Skeletal muscle satellite cell (primary cell): Measurements from ENCODE around the gene CFAP46. TPM values are rescaled to one million over a fixed set of nuclear protein-coding genes. Genes with fewer than 3 reads are reported as not detected.

Experiments
- H3K27me3 ChIP-seq: 2 replicates; pipeline ENCODE4 v1.7.0; 2013; ENCODE audit warnings: low read length; ENCODE audit not compliant: control insufficient read depth, insufficient read depth
- H3K36me3 ChIP-seq: 2 replicates; pipeline ENCODE4 v1.7.0; 2013; ENCODE audit warnings: mild to moderate bottlenecking, control low read depth, low read length; ENCODE audit not compliant: insufficient read depth
- H3K4me1 ChIP-seq: 2 replicates; pipeline ENCODE4 v1.7.0; 2013; ENCODE audit warnings: low read length; ENCODE audit not compliant: control insufficient read depth, insufficient read depth
- H3K4me2 ChIP-seq: 2 replicates; pipeline ENCODE4 v1.7.0; 2013; ENCODE audit warnings: mild to moderate bottlenecking, low read length
- H3K4me3 ChIP-seq: 2 replicates; pipeline ENCODE4 v1.7.0; 2013; ENCODE audit warnings: low read length
- H3K9ac ChIP-seq: 2 replicates; pipeline ENCODE4 v1.7.0; 2013; ENCODE audit warnings: mild to moderate bottlenecking, low read depth, low read length, moderate library complexity
- H3K9me3 ChIP-seq: replicated peaks from 2 replicates; pipeline ENCODE4 v1.7.0; 2013; ENCODE audit warnings: mild to moderate bottlenecking, control low read depth, low read length
- total RNA-seq: library from RNA; depleted of rRNA; stranded (reverse); fragments of >200 nt; gene quantifications from 2 replicates; pipeline ENCODE4 v1.2.3, GENCODE V29; 2012; rRNA removed

The CFAP46 gene
- total RNA-seq, result 0.25 and 1.1 TPM in 2 replicates

- Histone ChIP-seq H3K36me3 (no peaks in the 10 kb centered on the region), H3K27me3 (peaks cover 39% of the 10 kb centered on the region), H3K4me1 (no peaks in the 10 kb centered on the region), H3K9ac (no peak within 1 kb of the TSS), H3K9me3 (no peaks in the 10 kb centered on the region), H3K4me3 (peak within 1 kb of the TSS; percentile 41), H3K4me2 (peak within 1 kb of the TSS; percentile 66)
These were observed at the start of gene CFAP46 for GRCh38 chr10:132942101-132943057. Gene CFAP46 (minus strand): TSS chr10:132942570. CDS start chr10:132942484, 86 bp downstream.

DNA sequence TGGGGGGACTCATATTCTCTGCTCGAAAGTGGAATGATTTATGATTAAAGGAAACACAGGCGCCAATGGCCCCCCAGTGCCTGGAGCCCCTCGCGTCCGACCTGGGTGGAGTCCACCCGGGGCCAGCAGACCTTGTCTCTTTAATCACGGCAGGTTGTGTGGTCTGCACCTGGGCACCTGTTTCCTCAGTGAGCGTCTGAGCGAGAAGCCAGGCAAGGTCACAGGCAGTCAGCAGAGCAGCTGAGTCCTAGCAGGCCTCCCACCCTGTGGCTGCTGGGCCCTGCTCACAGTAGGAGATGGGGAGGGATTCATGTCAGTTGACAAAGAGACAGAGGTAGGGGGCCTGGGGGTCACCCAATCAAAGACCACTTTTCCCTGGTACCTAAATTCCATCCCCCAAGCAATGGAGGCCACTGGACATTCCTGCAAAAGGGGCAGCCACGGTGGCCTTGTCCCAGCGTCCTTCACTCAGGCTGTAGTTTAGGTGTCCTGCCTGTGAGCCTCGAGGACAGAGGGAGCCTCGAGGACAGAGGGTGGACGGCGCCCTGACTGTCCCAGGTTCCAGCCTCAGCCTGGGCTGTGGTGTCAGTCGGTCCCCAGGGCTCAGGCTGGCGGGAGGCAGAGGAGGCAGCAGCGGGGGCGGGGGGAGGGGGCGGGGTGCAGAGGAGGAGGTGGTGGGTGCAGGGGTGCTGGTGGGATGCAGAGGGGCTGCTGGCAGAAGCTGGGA lies 49.5 kb upstream of the CFAP46 start:
- Histone ChIP-seq H3K9ac (no peak overlapping the region), H3K36me3 (no peaks in the 10 kb centered on the region), H3K9me3 (no peaks in the 10 kb centered on the region)

GRCh38 chr10:132990684-132991545 lies 48.5 kb upstream of the CFAP46 start:
- Histone ChIP-seq H3K36me3 (no peaks in the 10 kb centered on the region), H3K9ac (no peak overlapping the region), H3K27me3 (no peaks in the 10 kb centered on the region), H3K4me2 (no peak overlapping the region), H3K4me3 (no peak overlapping the region), H3K4me1 (peaks cover 10% of the 10 kb centered on the region), H3K9me3 (no peaks in the 10 kb centered on the region)

More for the DNA sequence above, 49.5 kb upstream of the CFAP46 start:
- no peak overlapping the region for H3K4me2 ChIP-seq
- peaks cover 10% of the 10 kb centered on the region for H3K4me1 ChIP-seq
- no peak overlapping the region for H3K4me3 ChIP-seq
- H3K27me3 ChIP-seq, result no peaks in the 10 kb centered on the region

DNA sequence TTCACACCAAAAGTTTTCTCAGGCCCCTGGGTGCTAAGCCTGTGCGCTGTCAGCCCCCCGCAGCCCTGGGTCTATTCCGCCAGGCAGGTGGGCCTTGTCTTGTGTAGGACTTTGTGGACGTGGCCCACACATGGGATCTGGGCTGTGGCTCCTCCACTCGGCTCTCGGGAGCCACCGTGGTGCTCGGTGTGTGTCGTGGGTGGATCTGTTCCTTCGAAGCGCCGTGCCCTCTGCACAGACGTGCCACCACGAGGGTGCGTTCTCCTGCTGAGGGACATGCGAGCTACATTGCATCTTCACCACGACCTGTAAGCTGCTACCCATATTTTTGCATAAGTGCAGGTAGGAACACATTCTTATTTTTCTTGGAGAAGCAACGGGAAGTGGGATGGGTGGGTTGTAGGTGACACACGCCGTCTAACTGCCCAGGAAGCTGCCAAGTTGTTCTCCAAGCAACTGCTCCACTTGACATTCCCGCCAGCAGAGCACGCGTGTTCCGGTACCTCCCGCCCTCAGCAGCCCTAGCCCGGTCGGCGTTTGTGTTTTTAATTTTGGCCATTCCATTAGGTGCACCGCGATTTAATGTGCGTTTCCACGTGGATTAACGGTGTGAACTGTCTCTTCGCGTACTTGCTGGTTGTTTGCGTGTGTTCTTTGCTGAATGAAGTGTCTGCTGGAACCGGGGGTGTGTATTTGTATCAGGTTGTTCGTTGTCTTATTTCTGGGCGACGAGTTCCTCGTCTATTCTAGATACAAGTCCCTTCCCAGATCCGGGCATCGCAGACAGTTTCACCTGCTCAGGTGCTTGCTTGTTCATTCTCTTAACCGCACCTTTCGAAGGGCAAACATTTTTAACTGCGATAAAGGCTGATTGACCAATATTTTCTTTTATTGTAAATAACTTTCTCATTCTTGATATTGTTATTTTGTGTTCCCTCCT lies 47.4 kb upstream of the CFAP46 start:
- Histone ChIP-seq H3K36me3 (no peaks in the 10 kb centered on the region), H3K4me3 (no peak overlapping the region), H3K9ac (no peak overlapping the region), H3K27me3 (no peaks in the 10 kb centered on the region), H3K4me2 (no peak overlapping the region), H3K4me1 (peaks cover 10% of the 10 kb centered on the region), H3K9me3 (no peaks in the 10 kb centered on the region)

GRCh38 chr10:132988988-132989387 lies 46.6 kb upstream of the CFAP46 start:
- Histone ChIP-seq H3K9ac (no peak overlapping the region), H3K9me3 (no peaks in the 10 kb centered on the region), H3K4me2 (no peak overlapping the region), H3K4me1 (peaks cover 10% of the 10 kb centered on the region), H3K4me3 (no peak overlapping the region), H3K27me3 (no peaks in the 10 kb centered on the region), H3K36me3 (no peaks in the 10 kb centered on the region)

GRCh38 chr10:132987671-132988571 lies 45.6 kb upstream of the CFAP46 start:
- no peaks in the 10 kb centered on the region for H3K27me3 ChIP-seq
- H3K9me3 ChIP-seq, result no peaks in the 10 kb centered on the region
- H3K4me2 ChIP-seq, result peak overlapping the region; percentile 75
- H3K9ac ChIP-seq, result peak overlapping the region; percentile 75
- peaks cover 10% of the 10 kb centered on the region for H3K4me1 ChIP-seq
- H3K36me3 ChIP-seq, result no peaks in the 10 kb centered on the region
- peak overlapping the region; percentile 54 for H3K4me3 ChIP-seq

DNA sequence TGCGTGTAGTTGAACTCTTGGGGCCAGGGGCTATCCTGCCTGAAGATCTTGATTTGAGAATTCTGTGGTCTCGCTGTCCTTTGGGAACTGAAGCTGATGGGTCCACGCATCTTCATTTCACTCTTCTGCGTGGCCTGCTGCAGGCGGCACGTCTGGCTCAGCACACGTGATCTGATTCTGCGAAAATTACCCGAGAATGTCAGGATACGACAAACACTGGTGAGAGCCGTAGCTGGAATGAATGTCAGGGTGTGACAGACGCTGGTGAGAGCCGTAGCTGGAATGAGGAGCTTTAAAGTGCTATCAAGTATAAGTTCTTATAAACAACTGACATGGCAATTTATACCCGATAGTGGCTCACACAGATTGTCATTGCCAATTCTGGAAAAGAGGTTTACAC lies 44.6 kb upstream of the CFAP46 start:
- H3K4me2 ChIP-seq, result no peak overlapping the region
- H3K27me3 ChIP-seq, result no peaks in the 10 kb centered on the region
- H3K4me1 ChIP-seq, result peaks cover 13% of the 10 kb centered on the region
- no peaks in the 10 kb centered on the region for H3K36me3 ChIP-seq
- H3K9me3 ChIP-seq, result no peaks in the 10 kb centered on the region
- no peak overlapping the region for H3K4me3 ChIP-seq
- no peak overlapping the region for H3K9ac ChIP-seq

GRCh38 chr10:132986576-132986975 lies 44.2 kb upstream of the CFAP46 start:
- Histone ChIP-seq H3K9me3 (no peaks in the 10 kb centered on the region), H3K4me3 (no peak overlapping the region), H3K4me2 (no peak overlapping the region), H3K4me1 (peaks cover 13% of the 10 kb centered on the region), H3K27me3 (no peaks in the 10 kb centered on the region), H3K9ac (no peak overlapping the region), H3K36me3 (no peaks in the 10 kb centered on the region)

GRCh38 chr10:132986076-132986475 lies 43.7 kb upstream of the CFAP46 start:
- H3K4me3 ChIP-seq, result no peak overlapping the region
- no peak overlapping the region for H3K4me2 ChIP-seq
- H3K9ac ChIP-seq, result no peak overlapping the region
- H3K4me1 ChIP-seq, result peaks cover 13% of the 10 kb centered on the region
- H3K36me3 ChIP-seq, result no peaks in the 10 kb centered on the region
- H3K9me3 ChIP-seq, result no peaks in the 10 kb centered on the region
- peaks cover 1% of the 10 kb centered on the region for H3K27me3 ChIP-seq

DNA sequence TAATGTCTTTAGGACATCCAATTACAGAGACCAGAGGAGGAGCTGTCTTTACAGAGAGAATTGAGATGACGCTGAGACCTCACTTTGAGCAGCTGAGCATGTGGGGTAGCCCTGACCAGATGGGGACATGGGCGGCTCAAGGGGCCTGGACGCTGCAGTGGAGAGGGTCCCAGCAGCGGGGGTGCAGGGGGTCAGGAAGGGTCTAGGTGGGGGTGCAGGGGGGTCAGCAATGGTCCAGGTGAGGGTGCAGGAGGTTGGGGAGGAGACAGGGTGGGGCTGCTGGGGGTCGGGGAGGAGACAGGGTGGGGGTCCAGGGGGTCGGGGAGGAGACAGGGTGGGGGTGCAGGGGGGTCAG lies 43.2 kb upstream of the CFAP46 start:
- peaks cover 3% of the 10 kb centered on the region for H3K27me3 ChIP-seq
- no peak overlapping the region for H3K4me2 ChIP-seq
- H3K36me3 ChIP-seq, result no peaks in the 10 kb centered on the region
- H3K4me1 ChIP-seq, result peaks cover 13% of the 10 kb centered on the region
- H3K9ac ChIP-seq, result no peak overlapping the region
- no peak overlapping the region for H3K4me3 ChIP-seq
- no peaks in the 10 kb centered on the region for H3K9me3 ChIP-seq
